NT2/D1 (cell line): ENCODE measurements around the gene DPM3.

Source experiments
- YY1 ChIP-seq: IDR thresholded peaks from 2 replicates; pipeline ENCODE4 v1.6.1; 2011; ENCODE audit not compliant: insufficient read length, insufficient read depth
- ZNF274 ChIP-seq: IDR thresholded peaks from 2 replicates; pipeline ENCODE4 v1.6.1; 2011; ENCODE audit warnings: mild to moderate bottlenecking, low read depth, low read length

DNA sequence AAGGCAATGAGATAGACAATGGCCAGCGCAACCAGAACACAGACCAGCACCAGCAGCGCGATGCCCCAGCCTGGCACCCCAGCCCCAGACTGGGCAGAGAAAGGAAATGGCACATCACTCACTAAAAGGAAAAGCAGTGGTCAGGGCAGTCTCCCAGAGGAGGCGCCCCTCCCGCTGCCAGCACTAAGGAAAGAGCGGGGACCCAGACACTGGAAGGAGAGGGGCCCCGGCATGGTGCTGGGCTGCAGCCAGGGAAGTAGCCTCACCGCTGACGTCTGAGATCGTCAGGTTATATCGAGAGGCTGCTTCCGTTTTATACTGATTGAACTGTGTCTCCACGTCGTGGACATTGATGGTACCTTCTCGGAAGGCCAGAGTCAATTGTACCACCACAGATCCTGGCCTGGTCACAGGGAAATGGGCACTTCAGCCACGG lies 47.1 kb upstream of the DPM3 start:
- no peak for TF ChIP-seq ZNF274
- no peak for TF ChIP-seq YY1
